Central memory CD4-positive, alpha-beta T cell (primary cell): Measurements from ENCODE around the gene ZNF503.

Source experiments
- DNase-seq: peaks from one replicate; pipeline ENCODE4 v3.0.0; 2022
- total RNA-seq, 3 experiments: gene quantifications; one replicate each; lab custom pipeline; 2026; lab: John Stamatoyannopoulos, UW

The ZNF503 gene
- total RNA-seq: 0 to 0.19 (median 0.11) reads per million in 3 experiments

DNA sequence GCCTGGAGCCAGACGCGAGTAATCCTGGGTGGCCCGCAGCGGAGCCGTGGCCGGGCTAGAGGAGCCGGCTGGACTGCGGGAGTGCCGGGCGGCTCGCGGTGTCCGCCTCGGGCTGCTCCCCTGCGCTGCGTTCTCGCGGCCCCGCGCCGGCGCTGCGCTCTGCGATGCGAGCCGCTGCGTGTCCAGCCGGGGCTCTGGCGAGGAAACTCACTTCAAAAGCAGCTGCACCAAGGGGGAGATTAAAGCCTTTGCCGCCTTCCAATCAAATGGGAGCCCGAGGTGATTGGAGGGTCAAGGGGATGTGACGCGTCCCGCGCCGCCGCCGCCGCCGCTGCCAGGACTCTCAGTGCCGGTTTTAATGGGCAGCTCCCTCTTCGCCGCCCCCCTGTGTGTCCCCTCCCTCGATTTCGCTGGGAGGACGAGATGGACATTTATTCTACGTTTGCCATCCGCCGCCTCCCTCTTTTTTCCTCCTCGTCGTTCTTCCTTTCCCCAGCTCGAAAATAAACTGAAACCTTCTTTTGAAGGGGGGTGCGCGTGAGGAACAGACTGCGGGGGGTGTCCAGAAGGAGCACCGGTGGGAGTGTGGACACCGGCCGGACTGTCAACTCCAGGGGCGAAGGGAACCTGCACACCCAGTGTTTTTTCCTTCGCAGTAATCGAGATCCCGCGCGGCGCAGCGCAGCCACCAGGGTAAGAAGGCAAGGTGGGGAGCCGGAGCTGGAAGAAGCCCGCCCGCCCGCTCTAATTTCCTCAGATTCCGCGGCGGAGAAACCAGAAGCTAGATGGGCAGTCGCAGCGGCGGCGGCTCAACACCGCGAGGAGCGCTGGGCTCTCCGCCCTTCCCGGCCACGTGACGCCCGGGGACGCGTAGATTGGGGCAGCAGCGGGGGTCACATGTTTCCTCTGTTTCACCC, at the start of gene ZNF503:
ZNF503 (minus strand) TSS at position 196 of the 917 bp plus-strand sequence. CDS start 345 bp downstream, outside the sequence.
- no peak for DNase-seq

- no peak for DNase-seq
Measured at GRCh38 chr10:75450644-75451640, 49.4 kb upstream of the ZNF503 start.

DNA sequence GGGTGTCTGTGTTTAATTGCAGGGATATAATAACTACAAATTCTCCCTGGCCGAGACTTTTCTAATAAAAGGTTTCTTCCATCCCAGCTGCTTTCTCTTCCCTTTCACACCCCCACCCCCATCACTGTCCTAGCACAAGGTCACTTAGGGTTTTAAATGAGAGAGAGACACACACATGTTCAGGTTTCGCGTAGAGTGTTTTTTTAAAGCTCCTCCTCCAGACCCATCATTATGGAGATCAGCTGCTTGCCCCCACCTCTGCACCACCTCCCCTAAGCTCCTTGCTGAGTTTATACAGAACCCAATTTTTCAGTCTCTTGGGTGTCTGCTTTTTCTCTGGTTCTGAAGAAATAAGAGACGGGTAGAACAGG, 48.5 kb upstream of the ZNF503 start:
- no peak for DNase-seq

DNA sequence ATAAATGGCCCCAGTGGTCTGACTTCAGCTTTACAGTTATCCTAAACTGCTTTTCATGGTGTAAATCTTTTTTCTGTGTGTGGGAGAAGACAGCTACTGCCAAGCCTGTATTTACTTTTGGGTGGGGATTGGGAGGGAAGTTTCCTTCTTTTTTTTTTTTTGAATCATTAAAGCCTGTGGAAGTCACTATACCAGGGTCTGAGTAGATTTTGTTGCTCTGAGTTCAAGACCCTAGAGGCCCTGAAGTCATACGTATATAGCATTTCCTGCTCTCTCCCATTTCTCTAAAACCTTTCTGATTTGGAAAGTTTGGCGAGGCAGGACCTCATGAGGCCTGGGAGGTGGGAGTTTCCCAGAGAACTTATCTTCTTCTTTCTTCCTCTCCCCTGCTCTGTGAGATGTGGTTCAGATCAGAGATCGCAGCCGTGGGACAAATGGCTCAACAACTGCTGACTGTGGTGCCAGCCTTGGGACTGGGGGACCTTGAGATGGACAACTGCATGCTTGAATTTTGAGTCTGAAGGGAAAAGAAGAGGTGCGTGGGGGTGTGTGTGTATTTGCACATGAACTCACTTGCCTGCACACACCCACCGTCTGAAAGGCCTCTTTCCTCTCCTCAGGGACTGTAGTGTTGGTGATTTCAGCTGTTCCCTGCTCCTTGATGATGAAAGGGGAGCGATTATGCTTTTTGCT, 48.0 kb upstream of the ZNF503 start:
- DNase-seq: no peak

GRCh38 chr10:75448166-75448565, 46.6 kb upstream of the ZNF503 start:
- DNase-seq: no peak

GRCh38 chr10:75446508-75446907, 44.9 kb upstream of the ZNF503 start:
- DNase-seq: no peak

DNA sequence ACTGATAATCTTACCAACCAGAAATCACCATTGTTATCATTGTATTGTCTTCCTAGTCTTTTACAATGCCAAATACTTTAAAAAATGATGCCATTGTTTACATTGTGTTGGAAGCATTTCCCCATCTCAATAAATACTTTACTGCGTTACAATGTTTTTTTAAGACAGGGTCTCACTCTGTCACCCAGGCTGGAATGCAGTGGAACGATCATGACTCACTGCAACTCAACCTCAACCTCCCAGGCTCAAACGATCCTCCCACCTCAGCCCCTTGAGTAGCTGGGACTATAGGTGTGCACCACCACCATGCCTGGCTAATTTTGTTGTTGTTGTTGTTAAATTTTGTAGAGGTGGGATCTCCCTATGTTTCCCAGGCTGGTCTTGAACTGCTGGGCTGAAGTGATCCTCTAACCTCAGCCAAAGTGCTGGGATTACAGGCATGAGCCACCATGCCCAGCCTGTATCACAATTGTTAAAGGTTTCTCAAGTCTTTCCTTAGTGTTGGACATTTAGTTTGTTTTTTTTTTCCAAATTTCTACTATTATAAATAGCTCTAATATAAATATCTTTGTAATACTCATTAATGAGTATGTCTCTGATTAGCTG, 43.3 kb upstream of the ZNF503 start:
- no peak for DNase-seq

- DNase-seq: no peak
Measured at GRCh38 chr10:75443362-75443761, 41.8 kb upstream of the ZNF503 start.

DNA sequence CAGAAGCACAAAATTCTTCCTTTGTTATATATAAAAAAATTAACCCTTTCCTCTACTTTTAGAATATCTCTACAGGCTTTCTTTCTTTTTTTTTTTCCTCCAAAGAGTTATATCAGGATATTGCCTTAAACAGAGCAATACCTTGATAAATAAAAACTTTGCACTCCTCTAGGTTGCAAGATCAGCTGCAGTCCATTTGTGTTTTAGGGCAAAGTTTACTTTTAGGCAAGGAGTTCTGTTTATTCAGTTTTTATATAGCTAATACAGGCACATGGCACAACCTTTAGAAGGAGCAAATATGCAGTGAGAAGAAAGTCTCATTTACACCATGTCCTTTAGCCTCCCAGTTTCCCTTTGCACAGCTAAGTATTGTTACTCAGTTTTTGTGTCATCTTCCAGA, 40.1 kb upstream of the ZNF503 start:
- DNase-seq: no peak

DNA sequence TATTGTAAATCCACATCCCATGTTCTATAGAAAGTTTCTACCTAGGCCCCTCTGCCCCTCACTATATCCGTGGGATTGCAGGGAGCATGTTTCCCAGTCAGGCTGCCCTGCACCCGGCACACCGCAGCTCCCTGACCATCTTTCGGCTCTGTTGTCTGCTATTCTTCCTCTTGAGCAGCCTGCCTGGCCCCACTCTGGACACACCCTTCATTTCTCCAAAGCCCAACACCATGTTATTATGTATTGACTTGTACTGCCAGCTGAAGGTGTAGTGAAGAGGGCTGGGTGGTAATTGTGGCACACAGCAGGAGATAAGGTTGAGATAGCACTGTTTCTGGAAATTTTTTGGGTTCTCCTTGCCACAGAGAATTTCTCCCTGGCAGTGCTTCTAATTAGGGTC, 39.6 kb upstream of the ZNF503 start:
- no peak for DNase-seq

DNA sequence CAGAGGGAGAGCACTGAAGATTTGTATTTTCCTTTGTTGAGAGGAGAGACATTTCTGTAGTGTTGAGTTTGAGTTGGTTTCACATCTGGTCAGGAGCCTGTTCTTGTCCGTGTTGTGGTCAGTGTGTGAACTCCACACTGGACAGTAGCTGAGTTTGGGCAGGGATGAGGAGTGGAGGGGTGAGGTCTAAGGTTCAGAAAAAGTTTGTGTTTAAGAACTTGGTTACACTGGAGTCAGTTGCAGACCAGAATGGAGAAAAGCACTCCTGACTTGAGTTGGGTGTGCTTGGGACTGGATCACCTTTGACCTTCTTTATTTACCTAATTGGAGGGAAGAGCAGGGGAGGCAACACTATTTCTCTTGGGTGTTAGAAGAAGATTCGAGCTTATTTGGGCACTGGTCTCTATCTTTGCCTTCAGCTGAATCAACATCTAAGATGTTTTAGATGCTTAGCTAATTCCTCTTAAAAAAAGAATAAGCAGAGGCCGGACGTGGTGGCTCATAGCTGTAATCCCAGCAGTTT, 38.8 kb upstream of the ZNF503 start:
- DNase-seq: no peak

DNA sequence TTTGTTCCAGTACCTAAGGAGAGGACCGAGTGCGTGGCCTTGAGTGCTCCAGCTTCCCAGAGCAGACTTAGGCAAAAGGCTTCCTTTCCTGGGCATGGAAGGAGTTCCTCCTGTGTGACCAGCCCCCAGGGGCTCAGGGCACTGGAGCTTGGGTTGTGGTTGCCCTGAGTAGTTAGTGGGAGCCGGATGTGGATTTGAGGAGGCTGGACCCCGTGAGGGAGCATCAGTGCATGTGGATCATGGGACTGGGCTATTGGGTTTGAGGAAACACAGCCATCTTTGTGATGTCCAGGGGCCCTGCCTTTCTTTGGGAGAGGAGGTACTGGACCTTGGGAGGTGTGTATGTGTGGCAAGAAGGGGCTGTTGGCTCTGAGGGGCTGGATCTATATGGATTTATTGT, 38.2 kb upstream of the ZNF503 start:
- no peak for DNase-seq

GRCh38 chr10:75438275-75438674, 36.7 kb upstream of the ZNF503 start:
- DNase-seq: no peak

- no peak for DNase-seq
Measured at GRCh38 chr10:75437693-75438092, 36.1 kb upstream of the ZNF503 start.

- DNase-seq: no peak
Measured at GRCh38 chr10:75436896-75437295, 35.3 kb upstream of the ZNF503 start.

DNA sequence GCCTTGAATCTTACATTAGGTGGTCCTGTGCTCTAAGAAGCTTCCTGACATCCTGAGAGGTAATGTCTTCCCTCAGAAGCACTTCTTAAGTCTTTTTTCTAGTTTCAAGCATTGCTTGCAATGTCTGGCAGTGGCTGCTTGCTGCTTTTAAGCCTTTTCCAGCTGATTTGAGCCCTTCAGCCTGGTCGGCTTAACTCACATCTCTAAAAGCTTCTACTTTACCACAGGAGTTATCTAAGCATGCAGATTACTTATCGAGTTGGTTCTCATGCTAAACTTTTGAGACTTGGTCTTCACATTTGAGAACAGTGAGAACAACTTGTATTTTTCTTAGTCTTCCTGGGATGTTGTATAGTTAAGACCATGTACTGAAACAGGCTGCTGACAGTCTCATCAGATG, 33.7 kb upstream of the ZNF503 start:
- DNase-seq: no peak

DNA sequence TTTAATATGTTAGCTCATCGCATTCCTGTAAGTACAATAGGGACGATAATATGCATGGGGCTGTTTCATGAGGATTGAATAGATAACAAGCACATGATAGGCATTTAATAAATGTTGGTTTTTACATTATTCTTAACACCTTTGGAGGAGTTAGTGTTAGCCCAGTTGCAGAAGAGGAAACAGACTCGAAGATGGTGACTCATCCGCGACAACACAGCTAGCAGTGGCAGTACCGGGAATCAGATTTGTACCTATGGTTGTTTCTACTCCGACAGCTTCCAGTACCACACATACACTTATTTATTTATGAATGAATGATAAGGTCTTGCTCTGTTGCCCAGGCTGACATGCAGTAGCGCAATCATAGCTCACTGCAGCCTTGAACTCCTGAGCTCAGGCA, 32.7 kb upstream of the ZNF503 start:
- DNase-seq: no peak

- DNase-seq: no peak
Measured at GRCh38 chr10:75433216-75433615, 31.7 kb upstream of the ZNF503 start.

GRCh38 chr10:75432763-75433162, 31.2 kb upstream of the ZNF503 start:
- DNase-seq: no peak

GRCh38 chr10:75432176-75432575, 30.6 kb upstream of the ZNF503 start:
- no peak for DNase-seq

- no peak for DNase-seq
Measured at GRCh38 chr10:75431180-75432111, 29.9 kb upstream of the ZNF503 start, which contains the start of gene LRMDA. LRMDA (plus strand) TSS chr10:75431624.
